SH-SY5Y (cell line): ENCODE data around the gene SNX4.

Source experiments
- GATA2 ChIP-seq: IDR thresholded peaks from 2 replicates; pipeline ENCODE4 v1.6.1; 2011; ENCODE audit warnings: mild to moderate bottlenecking, low read depth, low read length
- GATA3 ChIP-seq: IDR thresholded peaks from 2 replicates; pipeline ENCODE4 v1.6.1; 2011; ENCODE audit warnings: low read depth, mild to moderate bottlenecking, low read length, moderate library complexity

DNA sequence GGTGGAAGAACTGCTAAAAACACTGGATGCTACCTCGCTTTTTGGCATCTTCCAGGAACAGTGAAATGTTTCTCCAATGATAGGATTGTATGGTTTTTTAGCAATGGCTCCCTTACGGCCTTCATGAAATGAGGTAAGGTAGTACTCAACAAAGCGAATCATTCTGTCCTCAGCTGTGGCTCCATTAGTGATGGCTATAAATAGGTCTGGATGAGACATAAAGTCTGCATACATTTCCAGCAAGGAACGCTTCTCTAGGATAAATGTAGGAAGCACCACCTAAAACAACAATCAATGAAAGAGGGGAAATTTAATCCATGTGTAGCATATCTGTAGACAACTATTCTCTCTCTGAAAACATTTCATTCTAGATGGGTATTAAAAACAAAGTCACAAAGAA, 32.4 kb upstream of the SNX4 start:
- TF ChIP-seq GATA3 (no peak), GATA2 (no peak)
